GM23338 (cell line): Measurements from ENCODE around the gene PPP1R10. TPM values are rescaled to one million over a fixed set of nuclear protein-coding genes. Genes with fewer than 3 reads are reported as not detected.

Source experiments
- ATAC-seq: fragments of 200-7000 bp; cut with Tn5 transposase; 3 replicates; pipeline ENCODE4 v1.9.1; 2020
- DNase-seq: peaks from one replicate; pipeline ENCODE4 v3.0.0-alpha.2; 2015; ENCODE audit warnings: low spot score
- H2AFZ ChIP-seq: fragments of 200-600 bp; sonication (generic); 2 replicates; pipeline ENCODE4 v1.8.0; 2016; ENCODE audit warnings: antibody characterized with exemption, mild to moderate bottlenecking, moderate library complexity
- H3F3A ChIP-seq: fragments of 200-600 bp; sonication (generic); replicated peaks from 2 replicates; pipeline ENCODE4 v1.8.0; 2017; ENCODE audit warnings: antibody characterized with exemption, mixed run types, low read depth
- H3K27ac ChIP-seq: fragments of 200-600 bp; sonication (generic); 2 replicates; pipeline ENCODE4 v1.6.1; 2016; ENCODE audit warnings: low read depth
- H3K27me3 ChIP-seq: fragments of 200-600 bp; sonication (generic); 2 replicates; pipeline ENCODE4 v1.8.0; 2016; ENCODE audit warnings: mild to moderate bottlenecking, mixed run types, moderate library complexity; ENCODE audit not compliant: insufficient read depth
- H3K36me3 ChIP-seq: fragments of 200-600 bp; sonication (generic); 2 replicates; pipeline ENCODE4 v1.8.0; 2016; ENCODE audit warnings: mild to moderate bottlenecking; ENCODE audit not compliant: insufficient read depth
- H3K4me1 ChIP-seq: fragments of 200-600 bp; sonication (generic); 2 replicates; pipeline ENCODE4 v1.8.0; 2016; ENCODE audit warnings: mild to moderate bottlenecking, moderate library complexity; ENCODE audit not compliant: insufficient read depth
- H3K4me2 ChIP-seq: fragments of 200-600 bp; sonication (generic); 2 replicates; pipeline ENCODE4 v1.7.1; 2017; ENCODE audit warnings: mixed run types
- H3K4me3 ChIP-seq: fragments of 200-600 bp; sonication (generic); 2 replicates; pipeline ENCODE4 v1.6.1; 2016; ENCODE audit warnings: mixed run types
- H3K79me2 ChIP-seq: fragments of 200-600 bp; sonication (generic); replicated peaks from 2 replicates; pipeline ENCODE4 v1.8.0; 2017; ENCODE audit warnings: mild to moderate bottlenecking; ENCODE audit not compliant: insufficient read depth
- H3K9me2 ChIP-seq: fragments of 200-600 bp; sonication (generic); 2 replicates; pipeline ENCODE4 v1.8.0; 2017; ENCODE audit not compliant: insufficient read depth
- H4K20me1 ChIP-seq: fragments of 200-600 bp; sonication (generic); replicated peaks from 2 replicates; pipeline ENCODE4 v1.8.0; 2017; ENCODE audit warnings: mild to moderate bottlenecking; ENCODE audit not compliant: insufficient read depth
- H3K27ac Mint-ChIP-seq: 2 replicates; pipeline ENCODE4 v1.8.0; 2020; ENCODE audit warnings: inconsistent platforms, mild to moderate bottlenecking, moderate library complexity, mixed read lengths
- H3K27me3 Mint-ChIP-seq: 3 replicates; pipeline ENCODE4 v1.8.0; 2022; ENCODE audit warnings: low read depth, mild to moderate bottlenecking, moderate library complexity, mixed read lengths, inconsistent platforms; ENCODE audit not compliant: insufficient read depth, poor library complexity
- H3K36me3 Mint-ChIP-seq: 3 replicates; pipeline ENCODE4 v1.8.0; 2021; ENCODE audit warnings: low read depth, mild to moderate bottlenecking, inconsistent platforms, moderate library complexity, mixed read lengths
- H3K4me1 Mint-ChIP-seq: 3 replicates; pipeline ENCODE4 v1.8.0; 2020; ENCODE audit warnings: mild to moderate bottlenecking, inconsistent platforms, mixed read lengths
- H3K4me3 Mint-ChIP-seq: 3 replicates; pipeline ENCODE4 v1.8.0; 2021; ENCODE audit warnings: moderate library complexity, mild to moderate bottlenecking, inconsistent platforms, mixed read lengths
- H3K9me3 Mint-ChIP-seq: 3 replicates; pipeline ENCODE4 v1.8.0; 2020; ENCODE audit warnings: moderate library complexity, mild to moderate bottlenecking, inconsistent platforms, mixed read lengths
- CREB1 ChIP-seq: fragments of 250-450 bp; sonication (Bioruptor Pico); IDR thresholded peaks from 2 replicates; pipeline ENCODE4 v1.5.0; 2020; ENCODE audit warnings: low read depth, mild to moderate bottlenecking, moderate library complexity
- POLR2AphosphoS5 ChIP-seq: IDR thresholded peaks from 2 replicates; pipeline ENCODE4 v1.6.1; 2016; ENCODE audit warnings: antibody characterized with exemption, low read depth
- REST ChIP-seq: IDR thresholded peaks from one replicate; pipeline ENCODE4 v1.6.1; 2018; ENCODE audit warnings: antibody characterized with exemption; ENCODE audit not compliant: unreplicated experiment
- polyA plus RNA-seq: library from polyadenylated mRNA; unstranded; fragments of >200 nt; fragmentation: Nextera tagmentation; extraction: Ambion mirVana; gene quantifications from 2 replicates; pipeline ENCODE4 v1.2.1, GENCODE V29; 2016
- total RNA-seq: library from RNA; depleted of rRNA; stranded (reverse); fragments of >200 nt; shearing (Covaris generic); gene quantifications from 2 replicates; pipeline ENCODE4 v1.2.3, GENCODE V29; 2014
- TF ChIP-seq, protein P1 (sequence below), 2 experiments: fragments of 200-600 bp in 1 of 2; sonication (generic) in 1 of 2; conservative IDR thresholded peaks; 2 replicates each; pipeline versions ENCODE4 v1.5.1 to v1.6.1; 2016 to 2017; ENCODE audit warnings: antibody characterized with exemption in 2 of 2, low read depth in 2 of 2, mild to moderate bottlenecking in 2 of 2, moderate library complexity in 1 of 2

Gene PPP1R10
- total and polyA plus RNA-seq, 2 experiments from 2014 or later = 41.3 to 42.9 TPM

- H3K27me3 ChIP-seq = no peaks in the 10 kb centered on the region
- peak within 1 kb of the TSS; percentile 98 for H3K4me3 Mint-ChIP-seq
- H3K27me3 Mint-ChIP-seq = peaks cover 19% of the 10 kb centered on the region
These were observed 60.8 kb downstream of the PPP1R10 start, which contains the start of gene GNL1 for GRCh38 chr6:30556066-30556905. TSS of gene GNL1 (minus strand) at chr6:30556489. CDS start at chr6:30556203, 286 bp downstream.

More at GRCh38 chr6:30556066-30556905, 60.8 kb downstream of the PPP1R10 start, which contains the start of gene GNL1:
- Histone ChIP-seq H3K27ac (peak within 1 kb of the TSS; percentile 94), H3K4me1 (peaks cover 9% of the 10 kb centered on the region; the same call in 1 of the 2 replicates), H3K4me2 (peak within 1 kb of the TSS; percentile 80), H2AFZ (peak within 1 kb of the TSS; percentile 98), H3K79me2 (peaks cover 46% of the 10 kb centered on the region), H3K4me3 (peak within 1 kb of the TSS; percentile 65), H4K20me1 (peaks cover 20% of the 10 kb centered on the region), H3F3A (peaks cover 23% of the 10 kb centered on the region; the same call in 1 of the 2 replicates), H3K36me3 (no peaks in the 10 kb centered on the region; the same call in 1 of the 2 replicates), H3K9me2 (no peaks in the 10 kb centered on the region)
- DNase-seq (peak; percentile 98), ATAC-seq (peak; percentile 85)
- Mint-ChIP-seq H3K4me1 (peaks cover 12% of the 10 kb centered on the region), H3K27ac (peak within 1 kb of the TSS; percentile 98), H3K9me3 (peaks cover 3% of the 10 kb centered on the region; the same call in 1 of the 3 replicates), H3K36me3 (peaks cover 56% of the 10 kb centered on the region)
- TF ChIP-seq REST = no peak
- peak; percentile 59 for TF ChIP-seq POLR2AphosphoS5
- TF ChIP-seq CREB1 (CRISPR knock-in tag) = peak; percentile 95
- TF ChIP-seq, protein P1, sequence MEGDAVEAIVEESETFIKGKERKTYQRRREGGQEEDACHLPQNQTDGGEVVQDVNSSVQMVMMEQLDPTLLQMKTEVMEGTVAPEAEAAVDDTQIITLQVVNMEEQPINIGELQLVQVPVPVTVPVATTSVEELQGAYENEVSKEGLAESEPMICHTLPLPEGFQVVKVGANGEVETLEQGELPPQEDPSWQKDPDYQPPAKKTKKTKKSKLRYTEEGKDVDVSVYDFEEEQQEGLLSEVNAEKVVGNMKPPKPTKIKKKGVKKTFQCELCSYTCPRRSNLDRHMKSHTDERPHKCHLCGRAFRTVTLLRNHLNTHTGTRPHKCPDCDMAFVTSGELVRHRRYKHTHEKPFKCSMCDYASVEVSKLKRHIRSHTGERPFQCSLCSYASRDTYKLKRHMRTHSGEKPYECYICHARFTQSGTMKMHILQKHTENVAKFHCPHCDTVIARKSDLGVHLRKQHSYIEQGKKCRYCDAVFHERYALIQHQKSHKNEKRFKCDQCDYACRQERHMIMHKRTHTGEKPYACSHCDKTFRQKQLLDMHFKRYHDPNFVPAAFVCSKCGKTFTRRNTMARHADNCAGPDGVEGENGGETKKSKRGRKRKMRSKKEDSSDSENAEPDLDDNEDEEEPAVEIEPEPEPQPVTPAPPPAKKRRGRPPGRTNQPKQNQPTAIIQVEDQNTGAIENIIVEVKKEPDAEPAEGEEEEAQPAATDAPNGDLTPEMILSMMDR (conservative IDR thresholded peaks at IDR 0.05; ENCODE audit: low read depth in 2 of 2) = no peak
